Measurements from ENCODE around the gene P2RX6.

Gene P2RX6

GRCh38 chr22:21074102-21074715 lies 59.2 kb downstream of the P2RX6 start:
- DNase-seq (ENCODE audit: low read depth in 2 of 2): no peak

DNA sequence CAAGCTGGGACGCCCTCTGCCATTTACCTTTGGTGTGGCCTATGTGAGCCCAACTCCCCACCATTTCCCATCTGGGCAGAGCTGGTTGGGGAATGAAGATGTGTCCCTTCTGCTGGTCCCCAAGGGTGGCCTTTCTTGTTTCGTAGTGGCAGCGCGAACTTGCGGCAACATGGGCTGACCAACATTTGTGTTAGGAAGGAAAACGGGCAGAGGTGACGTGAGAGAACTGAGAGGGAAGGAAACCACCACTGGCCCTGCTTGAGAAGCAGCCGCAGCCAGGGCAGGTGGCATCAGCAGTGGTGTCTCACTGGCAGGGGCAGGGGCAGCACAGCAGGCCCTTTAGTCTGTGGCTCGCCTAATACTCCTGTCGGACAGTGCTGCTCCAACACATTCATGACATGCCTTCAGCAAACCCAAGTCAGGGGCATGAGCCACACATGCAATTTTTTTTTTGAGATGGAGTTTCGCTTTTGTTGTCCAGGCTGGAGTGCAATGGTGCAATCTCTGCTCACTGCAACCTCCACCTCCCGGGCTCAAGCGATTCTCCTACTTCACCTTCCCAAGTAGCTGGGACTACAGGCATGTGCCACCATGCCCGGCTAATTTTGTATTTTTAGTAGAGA lies 60.7 kb downstream of the P2RX6 start:
- DNase-seq (ENCODE audit: low read depth in 2 of 2): no peak

- DNase-seq (ENCODE audit: low read depth in 2 of 2): no peak
These were observed 62.1 kb downstream of the P2RX6 start for GRCh38 chr22:21076912-21077625.

Data from activated CD4-positive, alpha-beta T cell treated with anti-CD3 and anti-CD28 coated beads for 24 hours (primary cell).